ENCODE data around the gene MATCAP1.

MATCAP1 gene

GRCh38 chr16:67147437-67148140, 36.2 kb downstream of the MATCAP1 start:
- no peaks in the 10 kb centered on the region for H3K79me2 ChIP-seq (ENCODE audit: control insufficient read depth, insufficient read depth, low read length, poor library complexity)
- no CpG with 5 or more reads among the region's 4 CpGs for WGBS (ENCODE audit: extremely low coverage, insufficient coverage, insufficient read length)
- H3K36me3 ChIP-seq (ENCODE audit: control insufficient read depth in 1 of 2, insufficient read depth in 2 of 2, low read length in 2 of 2), result peaks cover 51 to 55% of the 10 kb centered on the region in 2 experiments

GRCh38 chr16:67146523-67147357, 37.0 kb downstream of the MATCAP1 start:
- Histone ChIP-seq H3K4me2 (ENCODE audit: low read length) (no peak overlapping the region), H3K27me3 (ENCODE audit: insufficient read depth, low read length) (peaks cover 12% of the 10 kb centered on the region), H3K4ac (ENCODE audit: low read depth, low read length) (no peak overlapping the region), H2AFZ (ENCODE audit: insufficient read depth, low read length, poor library complexity) (no peak overlapping the region), H3K9me3 (ENCODE audit: insufficient read depth, low read depth, low read length) (peaks cover 9% of the 10 kb centered on the region), H4K12ac (ENCODE audit: low read depth, low read length) (no peak overlapping the region), H3K4me3 (ENCODE audit: low read depth, low read length) (no peak overlapping the region), H2BK5ac (ENCODE audit: low read depth, low read length, poor library complexity) (no peak overlapping the region), H3K36me3 (ENCODE audit: control insufficient read depth in 1 of 2, insufficient read depth in 2 of 2, low read length in 2 of 2) (peaks cover 60 to 63% of the 10 kb centered on the region in 2 experiments), H3K79me1 (ENCODE audit: low read length) (peaks cover 6% of the 10 kb centered on the region), H3K14ac (ENCODE audit: low read length) (no peak overlapping the region), H3K23ac (ENCODE audit: low read length) (no peak overlapping the region), H2BK120ac (ENCODE audit: insufficient read depth, low read length, poor library complexity) (no peak overlapping the region), H2BK12ac (ENCODE audit: low read length) (no peak overlapping the region), H3K27ac (ENCODE audit: low read depth, low read length) (no peak overlapping the region), H4K8ac (ENCODE audit: low read depth, low read length) (no peak overlapping the region), H3K9ac (ENCODE audit: low read length) (no peak overlapping the region), H3K18ac (ENCODE audit: low read length) (no peak overlapping the region), H4K91ac (ENCODE audit: low read depth, low read length) (no peak overlapping the region), H3K4me1 (ENCODE audit: control insufficient read depth in 1 of 2, insufficient read depth in 2 of 2, low read length in 2 of 2) (peaks cover 6 to 8% of the 10 kb centered on the region in 2 experiments), H2AK5ac (ENCODE audit: low read length) (no peak overlapping the region), H3K79me2 (ENCODE audit: control insufficient read depth, insufficient read depth, low read length, poor library complexity) (no peaks in the 10 kb centered on the region)
- no peak for DNase-seq
- WGBS (ENCODE audit: extremely low coverage, insufficient coverage, insufficient read length), result no CpG with 5 or more reads among the region's 7 CpGs

More at GRCh38 chr16:67147437-67148140, 36.2 kb downstream of the MATCAP1 start:
- no peak overlapping the region for H2AFZ ChIP-seq (ENCODE audit: insufficient read depth, low read length, poor library complexity)
- H3K4me1 ChIP-seq (ENCODE audit: control insufficient read depth in 1 of 2, insufficient read depth in 2 of 2, low read length in 2 of 2), result peaks cover 6 to 8% of the 10 kb centered on the region in 2 experiments
- peaks cover 12% of the 10 kb centered on the region for H3K27me3 ChIP-seq (ENCODE audit: insufficient read depth, low read length)
- H3K14ac ChIP-seq (ENCODE audit: low read length), result no peak overlapping the region
- H3K18ac ChIP-seq (ENCODE audit: low read length), result no peak overlapping the region
- H3K9ac ChIP-seq (ENCODE audit: low read length), result no peak overlapping the region
- H4K12ac ChIP-seq (ENCODE audit: low read depth, low read length), result no peak overlapping the region
- H3K79me1 ChIP-seq (ENCODE audit: low read length), result peaks cover 6% of the 10 kb centered on the region
- H2BK120ac ChIP-seq (ENCODE audit: insufficient read depth, low read length, poor library complexity), result no peak overlapping the region
- H2BK12ac ChIP-seq (ENCODE audit: low read length), result no peak overlapping the region
- H3K9me3 ChIP-seq (ENCODE audit: insufficient read depth, low read depth, low read length), result peaks cover 9% of the 10 kb centered on the region
- H2AK5ac ChIP-seq (ENCODE audit: low read length), result no peak overlapping the region
- no peak overlapping the region for H3K27ac ChIP-seq (ENCODE audit: low read depth, low read length)
- H2BK5ac ChIP-seq (ENCODE audit: low read depth, low read length, poor library complexity), result no peak overlapping the region
- no peak overlapping the region for H3K4me3 ChIP-seq (ENCODE audit: low read depth, low read length)
- H4K8ac ChIP-seq (ENCODE audit: low read depth, low read length), result no peak overlapping the region
- H3K4me2 ChIP-seq (ENCODE audit: low read length), result no peak overlapping the region
- no peak for DNase-seq
- H3K23ac ChIP-seq (ENCODE audit: low read length), result no peak overlapping the region
- H4K91ac ChIP-seq (ENCODE audit: low read depth, low read length), result no peak overlapping the region
- no peak overlapping the region for H3K4ac ChIP-seq (ENCODE audit: low read depth, low read length)

- no peak for DNase-seq
Observed at GRCh38 chr16:67145746-67146145, 38.0 kb downstream of the MATCAP1 start.

GRCh38 chr16:67144943-67145342, 38.8 kb downstream of the MATCAP1 start:
- Histone ChIP-seq H2BK120ac (ENCODE audit: insufficient read depth, low read length, poor library complexity) (no peak overlapping the region), H2BK5ac (ENCODE audit: low read depth, low read length, poor library complexity) (no peak overlapping the region), H3K27ac (ENCODE audit: low read depth, low read length) (no peak overlapping the region), H3K36me3 (ENCODE audit: control insufficient read depth in 1 of 2, insufficient read depth in 2 of 2, low read length in 2 of 2) (peaks cover 73 to 79% of the 10 kb centered on the region in 2 experiments), H3K27me3 (ENCODE audit: insufficient read depth, low read length) (peaks cover 3% of the 10 kb centered on the region), H3K4me3 (ENCODE audit: low read depth, low read length) (no peak overlapping the region), H3K79me2 (ENCODE audit: control insufficient read depth, insufficient read depth, low read length, poor library complexity) (no peaks in the 10 kb centered on the region), H3K23ac (ENCODE audit: low read length) (no peak overlapping the region), H3K79me1 (ENCODE audit: low read length) (no peaks in the 10 kb centered on the region), H3K4ac (ENCODE audit: low read depth, low read length) (no peak overlapping the region), H2AFZ (ENCODE audit: insufficient read depth, low read length, poor library complexity) (no peak overlapping the region), H4K8ac (ENCODE audit: low read depth, low read length) (no peak overlapping the region), H3K4me2 (ENCODE audit: low read length) (no peak overlapping the region), H4K12ac (ENCODE audit: low read depth, low read length) (no peak overlapping the region), H2AK5ac (ENCODE audit: low read length) (no peak overlapping the region), H3K14ac (ENCODE audit: low read length) (no peak overlapping the region), H3K18ac (ENCODE audit: low read length) (no peak overlapping the region), H3K4me1 (ENCODE audit: control insufficient read depth in 1 of 2, insufficient read depth in 2 of 2, low read length in 2 of 2) (peaks cover 2% of the 10 kb centered on the region in 2 experiments), H3K9ac (ENCODE audit: low read length) (no peak overlapping the region), H2BK12ac (ENCODE audit: low read length) (no peak overlapping the region), H4K91ac (ENCODE audit: low read depth, low read length) (no peak overlapping the region), H3K9me3 (ENCODE audit: insufficient read depth, low read depth, low read length) (peaks cover 9% of the 10 kb centered on the region)
- DNase-seq, result no peak
- WGBS (ENCODE audit: extremely low coverage, insufficient coverage, insufficient read length), result no CpG with 5 or more reads among the region's 2 CpGs

More at GRCh38 chr16:67145746-67146145, 38.0 kb downstream of the MATCAP1 start:
- H3K23ac ChIP-seq (ENCODE audit: low read length), result no peak overlapping the region
- no peak overlapping the region for H2AK5ac ChIP-seq (ENCODE audit: low read length)
- H4K91ac ChIP-seq (ENCODE audit: low read depth, low read length), result no peak overlapping the region
- no peak overlapping the region for H2BK12ac ChIP-seq (ENCODE audit: low read length)
- H3K27me3 ChIP-seq (ENCODE audit: insufficient read depth, low read length), result peaks cover 11% of the 10 kb centered on the region
- peaks cover 11% of the 10 kb centered on the region for H3K9me3 ChIP-seq (ENCODE audit: insufficient read depth, low read depth, low read length)
- no peak overlapping the region for H4K8ac ChIP-seq (ENCODE audit: low read depth, low read length)
- H3K9ac ChIP-seq (ENCODE audit: low read length), result no peak overlapping the region
- no peak overlapping the region for H3K18ac ChIP-seq (ENCODE audit: low read length)
- H2BK5ac ChIP-seq (ENCODE audit: low read depth, low read length, poor library complexity), result no peak overlapping the region
- no peak overlapping the region for H3K4ac ChIP-seq (ENCODE audit: low read depth, low read length)
- no peak overlapping the region for H3K14ac ChIP-seq (ENCODE audit: low read length)
- H3K27ac ChIP-seq (ENCODE audit: low read depth, low read length), result no peak overlapping the region
- no peaks in the 10 kb centered on the region for H3K79me2 ChIP-seq (ENCODE audit: control insufficient read depth, insufficient read depth, low read length, poor library complexity)
- H3K4me3 ChIP-seq (ENCODE audit: low read depth, low read length), result no peak overlapping the region
- no peak overlapping the region for H3K4me2 ChIP-seq (ENCODE audit: low read length)
- no peak overlapping the region for H2AFZ ChIP-seq (ENCODE audit: insufficient read depth, low read length, poor library complexity)
- peaks cover 69 to 73% of the 10 kb centered on the region in 2 experiments for H3K36me3 ChIP-seq (ENCODE audit: control insufficient read depth in 1 of 2, insufficient read depth in 2 of 2, low read length in 2 of 2)
- WGBS (ENCODE audit: extremely low coverage, insufficient coverage, insufficient read length), result no CpG with 5 or more reads among the region's 2 CpGs
- no peak overlapping the region for H4K12ac ChIP-seq (ENCODE audit: low read depth, low read length)
- H3K79me1 ChIP-seq (ENCODE audit: low read length), result peaks cover 3% of the 10 kb centered on the region
- H2BK120ac ChIP-seq (ENCODE audit: insufficient read depth, low read length, poor library complexity), result no peak overlapping the region
- H3K4me1 ChIP-seq (ENCODE audit: control insufficient read depth in 1 of 2, insufficient read depth in 2 of 2, low read length in 2 of 2), result peaks cover 6 to 8% of the 10 kb centered on the region in 2 experiments

All from trophoblast cell (in vitro differentiated cells and primary cell).